ENCODE measurements around the gene TAF6. TPM values are rescaled to one million over a fixed set of nuclear protein-coding genes. Genes with fewer than 3 reads are reported as not detected.

Gene TAF6
- total RNA-seq, 1 donor from 2014 or later, result 39.4 TPM

DNA sequence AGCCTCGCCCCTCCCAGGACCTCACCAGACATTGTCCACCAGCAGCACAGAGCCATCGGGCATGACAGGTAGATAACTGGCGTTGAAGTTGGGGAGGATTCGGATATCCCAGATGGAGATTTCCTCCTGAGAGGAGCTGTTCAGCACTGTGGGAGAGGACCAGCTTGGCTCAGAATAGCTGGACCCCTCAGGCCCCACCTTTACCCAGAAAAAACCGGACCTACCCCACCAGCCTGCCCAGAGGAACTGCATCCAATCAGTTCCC lies 37.8 kb upstream of the TAF6 start:
- peaks cover 51% of the 10 kb centered on the region for H3K4me1 ChIP-seq
- H3K27me3 ChIP-seq (ENCODE audit: low read depth), result no peaks in the 10 kb centered on the region
- H3K9me3 ChIP-seq, result no peaks in the 10 kb centered on the region
- DNase-seq (no peak), ATAC-seq (no peak)
- intact Hi-C loops (cut with DNase I), result no loop called here
- H3K27ac ChIP-seq, result peak overlapping the region; percentile 84
- peaks cover 45% of the 10 kb centered on the region for H3K36me3 ChIP-seq
- H3K4me3 ChIP-seq, result peak overlapping the region; percentile 90
- TF ChIP-seq, protein P1, sequence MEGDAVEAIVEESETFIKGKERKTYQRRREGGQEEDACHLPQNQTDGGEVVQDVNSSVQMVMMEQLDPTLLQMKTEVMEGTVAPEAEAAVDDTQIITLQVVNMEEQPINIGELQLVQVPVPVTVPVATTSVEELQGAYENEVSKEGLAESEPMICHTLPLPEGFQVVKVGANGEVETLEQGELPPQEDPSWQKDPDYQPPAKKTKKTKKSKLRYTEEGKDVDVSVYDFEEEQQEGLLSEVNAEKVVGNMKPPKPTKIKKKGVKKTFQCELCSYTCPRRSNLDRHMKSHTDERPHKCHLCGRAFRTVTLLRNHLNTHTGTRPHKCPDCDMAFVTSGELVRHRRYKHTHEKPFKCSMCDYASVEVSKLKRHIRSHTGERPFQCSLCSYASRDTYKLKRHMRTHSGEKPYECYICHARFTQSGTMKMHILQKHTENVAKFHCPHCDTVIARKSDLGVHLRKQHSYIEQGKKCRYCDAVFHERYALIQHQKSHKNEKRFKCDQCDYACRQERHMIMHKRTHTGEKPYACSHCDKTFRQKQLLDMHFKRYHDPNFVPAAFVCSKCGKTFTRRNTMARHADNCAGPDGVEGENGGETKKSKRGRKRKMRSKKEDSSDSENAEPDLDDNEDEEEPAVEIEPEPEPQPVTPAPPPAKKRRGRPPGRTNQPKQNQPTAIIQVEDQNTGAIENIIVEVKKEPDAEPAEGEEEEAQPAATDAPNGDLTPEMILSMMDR (IDR thresholded peaks at IDR 0.05), result no peak

DNA sequence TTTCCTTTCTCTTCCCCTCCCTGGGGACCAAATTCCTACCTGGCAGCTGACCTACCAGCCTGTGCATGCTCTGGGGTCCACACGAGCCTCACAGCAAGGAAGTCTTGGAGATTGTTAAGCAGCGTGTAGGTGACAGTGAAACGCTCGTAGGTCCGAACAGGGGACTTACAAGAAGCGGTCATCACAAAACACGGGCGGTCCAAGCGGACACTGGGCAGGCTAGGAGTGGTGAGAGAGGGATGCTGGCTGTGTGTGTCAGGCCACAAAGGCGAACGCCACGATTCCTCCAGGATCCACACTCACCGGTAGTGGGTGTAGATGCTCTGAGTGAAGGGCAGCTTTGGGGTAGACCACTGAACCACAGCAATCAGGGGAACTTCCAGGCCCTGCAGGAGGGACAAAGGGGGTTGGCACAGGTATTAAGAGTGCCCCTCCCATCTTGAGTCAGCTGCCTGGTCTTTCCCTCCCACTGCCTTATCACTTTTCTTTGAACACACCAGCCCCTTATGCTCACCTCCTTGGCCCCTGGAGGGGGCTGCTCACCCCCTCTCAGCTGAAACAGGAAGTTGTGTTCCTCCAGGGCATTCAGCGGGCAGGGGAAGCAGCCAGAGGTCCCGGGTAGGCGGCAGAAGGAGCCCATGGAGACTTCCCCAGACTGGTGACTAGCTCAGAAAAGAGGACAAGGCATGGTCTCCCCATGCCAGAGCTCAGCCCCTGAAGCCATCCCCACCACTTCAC lies 37.3 kb upstream of the TAF6 start:
- H3K27ac ChIP-seq, result no peak overlapping the region
- TF ChIP-seq, protein P1 (IDR thresholded peaks at IDR 0.05), result no peak
- intact Hi-C loops (cut with DNase I), result no loop called here
- no peak for ATAC-seq
- H3K36me3 ChIP-seq, result peaks cover 45% of the 10 kb centered on the region
- H3K27me3 ChIP-seq (ENCODE audit: low read depth), result no peaks in the 10 kb centered on the region
- peaks cover 55% of the 10 kb centered on the region for H3K4me1 ChIP-seq
- DNase-seq, result no peak
- peak overlapping the region; percentile 90 for H3K4me3 ChIP-seq
- H3K9me3 ChIP-seq, result no peaks in the 10 kb centered on the region

DNA sequence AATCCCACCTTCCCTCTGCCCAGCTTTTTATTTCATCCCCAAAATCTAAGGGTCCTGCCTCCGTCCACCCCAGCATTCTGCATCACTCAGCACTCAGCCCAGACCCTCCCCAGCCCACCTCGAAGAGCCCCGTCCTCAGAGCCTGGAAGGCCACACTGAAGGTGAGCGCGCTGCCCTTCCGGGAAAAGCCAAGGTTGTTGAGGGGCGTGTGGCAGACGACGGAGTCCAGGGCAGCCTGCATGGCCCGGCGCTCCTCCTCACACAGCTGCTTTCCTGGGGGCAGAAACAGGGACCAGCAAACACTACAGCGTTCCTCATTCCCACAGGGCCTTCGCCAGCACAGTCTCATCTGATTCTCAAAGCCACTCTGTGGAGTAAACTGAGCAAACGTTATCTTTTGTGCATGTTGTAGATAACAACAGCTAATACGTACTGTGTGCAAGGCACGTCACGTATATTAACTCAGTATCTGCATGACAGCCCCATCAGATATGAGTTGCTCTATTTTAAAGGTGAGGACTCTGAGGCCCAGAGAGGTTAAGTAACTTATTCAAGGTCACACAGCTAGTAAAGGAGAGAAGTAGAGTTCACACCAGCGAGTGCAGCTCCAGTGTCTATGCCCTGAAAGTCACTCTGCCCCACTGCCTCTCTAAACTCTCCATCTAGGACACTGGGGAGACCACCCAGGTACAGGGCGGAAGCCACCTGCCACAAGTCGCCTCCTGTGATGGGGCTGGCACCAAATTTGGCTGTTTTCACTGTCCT lies 36.6 kb upstream of the TAF6 start:
- peaks cover 55% of the 10 kb centered on the region for H3K4me1 ChIP-seq
- ATAC-seq (no peak), DNase-seq (no peak)
- H3K27ac ChIP-seq, result no peak overlapping the region
- TF ChIP-seq, protein P1 (IDR thresholded peaks at IDR 0.05), result no peak
- no peaks in the 10 kb centered on the region for H3K27me3 ChIP-seq (ENCODE audit: low read depth)
- no peak overlapping the region for H3K4me3 ChIP-seq
- peaks cover 45% of the 10 kb centered on the region for H3K36me3 ChIP-seq
- H3K9me3 ChIP-seq, result no peaks in the 10 kb centered on the region
- intact Hi-C loops (cut with DNase I), result no loop called here

DNA sequence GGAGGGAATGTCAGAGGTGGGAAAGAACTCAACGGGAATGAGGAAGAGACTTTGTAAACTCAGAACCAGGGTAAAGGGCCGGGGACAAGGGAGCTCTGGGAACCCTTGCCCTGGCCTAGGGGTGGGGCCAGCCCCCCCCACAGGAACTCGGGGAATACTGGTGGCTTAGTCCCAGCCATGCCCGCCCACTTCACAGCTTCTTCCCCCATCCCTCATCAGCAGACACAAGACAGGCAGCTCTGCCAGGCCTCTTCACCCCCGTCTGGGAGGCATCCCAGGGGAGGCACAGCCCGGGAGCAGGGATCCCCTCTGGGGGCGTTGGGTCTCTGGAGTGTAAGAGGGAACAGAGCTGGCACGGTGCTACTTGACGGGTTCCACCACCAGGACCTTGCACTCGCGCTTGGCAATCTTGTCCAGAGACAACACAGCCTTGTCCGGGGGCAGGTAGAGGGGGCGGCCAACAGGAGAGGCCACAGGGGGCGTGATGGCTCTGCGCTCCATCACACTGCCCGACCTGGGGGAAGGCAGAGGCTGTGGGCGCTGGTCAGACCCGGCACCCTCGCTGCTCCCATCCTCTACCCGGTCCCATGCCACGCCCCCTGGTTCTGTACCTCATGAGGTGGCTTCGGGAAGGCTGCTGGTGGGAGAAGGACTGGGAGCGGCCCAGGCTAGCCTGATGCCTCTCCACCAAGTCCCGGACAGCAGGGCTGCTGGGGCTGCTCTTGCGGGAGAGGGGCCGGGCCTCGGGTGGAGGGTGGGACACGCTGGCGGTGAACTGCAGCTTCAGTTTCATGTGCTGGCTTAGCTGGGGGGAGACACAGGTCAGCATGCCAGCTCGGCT lies 35.7 kb upstream of the TAF6 start:
- H3K27ac ChIP-seq, result no peak overlapping the region
- H3K4me1 ChIP-seq, result peaks cover 62% of the 10 kb centered on the region
- DNase-seq (no peak), ATAC-seq (no peak)
- no peaks in the 10 kb centered on the region for H3K27me3 ChIP-seq (ENCODE audit: low read depth)
- peaks cover 45% of the 10 kb centered on the region for H3K36me3 ChIP-seq
- H3K9me3 ChIP-seq, result no peaks in the 10 kb centered on the region
- TF ChIP-seq, protein P1 (IDR thresholded peaks at IDR 0.05), result no peak
- no peak overlapping the region for H3K4me3 ChIP-seq
- intact Hi-C loops (cut with DNase I), result no loop called here

- Histone ChIP-seq H3K9me3 (no peaks in the 10 kb centered on the region), H3K27me3 (ENCODE audit: low read depth) (no peaks in the 10 kb centered on the region), H3K4me1 (peaks cover 65% of the 10 kb centered on the region), H3K36me3 (peaks cover 45% of the 10 kb centered on the region), H3K4me3 (no peak overlapping the region), H3K27ac (no peak overlapping the region)
- TF ChIP-seq, protein P1 (IDR thresholded peaks at IDR 0.05), result no peak
- intact Hi-C loops (cut with DNase I), result no loop called here
- DNase-seq, result no peak
- no peak for ATAC-seq
Observed at GRCh38 chr7:100153708-100154535, 34.8 kb upstream of the TAF6 start.

Data from lower lobe of right lung (tissue), 2 donors.